Vagina (tissue), 2 donors: ENCODE measurements around the gene PTPN1.

Experiments used
- POLR2AphosphoS5 ChIP-seq, 2 donors: sonication (generic); formaldehyde crosslinking; IDR thresholded peaks; one replicate each; pipeline ENCODE4 v1.9.0; 2017; ENCODE audit warnings: antibody characterized with exemption in 2 of 2, mild to moderate bottlenecking in 2 of 2, low read depth in 1 of 2; ENCODE audit not compliant: insufficient read depth in 1 of 2
- TF ChIP-seq, protein P1 (sequence below), 3 experiments: fragments of 450-650 bp in 2 of 3; fragments of 200-600 bp in 1 of 3; sonication (generic) in 1 of 3; IDR thresholded peaks; one replicate each; pipeline ENCODE4 v1.5.1; 2017 to 2019; ENCODE audit warnings: antibody characterized with exemption in 3 of 3, mild to moderate bottlenecking in 2 of 3, moderate library complexity in 2 of 3

DNA sequence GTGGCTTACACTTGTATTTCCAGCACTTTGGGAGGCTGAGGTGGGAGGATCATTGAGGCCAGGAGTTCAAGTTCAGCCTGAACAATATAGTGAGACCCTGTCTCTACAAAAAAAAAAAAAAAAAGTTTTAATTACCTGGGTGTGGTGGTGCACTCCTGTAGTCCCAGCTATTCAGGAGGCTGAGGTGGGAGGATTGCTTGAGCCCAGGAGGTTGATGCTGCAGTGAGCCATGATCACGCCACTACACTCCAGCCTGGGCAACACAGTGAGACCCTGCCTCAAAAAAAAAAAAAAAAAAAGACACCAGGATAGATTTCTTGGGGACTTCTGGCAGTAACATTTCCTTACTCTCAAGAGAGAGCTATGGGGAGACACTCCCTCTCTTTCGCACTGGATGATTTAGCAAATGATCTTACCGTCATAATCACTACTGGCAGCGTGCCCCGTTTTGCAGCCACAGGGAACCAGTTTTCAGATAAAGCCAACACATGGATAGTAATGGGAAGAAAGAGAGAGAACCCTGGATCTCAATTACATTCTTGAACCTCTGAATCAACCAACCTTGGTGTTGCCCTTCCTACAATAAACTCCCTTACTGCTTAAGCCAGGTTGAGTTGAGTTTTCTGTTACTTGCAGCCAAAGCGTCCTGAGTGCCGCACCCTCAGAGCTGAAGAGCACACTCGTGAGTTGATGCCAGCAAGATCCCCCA lies 18.1 kb upstream of the PTPN1 start:
- TF ChIP-seq, protein P1, sequence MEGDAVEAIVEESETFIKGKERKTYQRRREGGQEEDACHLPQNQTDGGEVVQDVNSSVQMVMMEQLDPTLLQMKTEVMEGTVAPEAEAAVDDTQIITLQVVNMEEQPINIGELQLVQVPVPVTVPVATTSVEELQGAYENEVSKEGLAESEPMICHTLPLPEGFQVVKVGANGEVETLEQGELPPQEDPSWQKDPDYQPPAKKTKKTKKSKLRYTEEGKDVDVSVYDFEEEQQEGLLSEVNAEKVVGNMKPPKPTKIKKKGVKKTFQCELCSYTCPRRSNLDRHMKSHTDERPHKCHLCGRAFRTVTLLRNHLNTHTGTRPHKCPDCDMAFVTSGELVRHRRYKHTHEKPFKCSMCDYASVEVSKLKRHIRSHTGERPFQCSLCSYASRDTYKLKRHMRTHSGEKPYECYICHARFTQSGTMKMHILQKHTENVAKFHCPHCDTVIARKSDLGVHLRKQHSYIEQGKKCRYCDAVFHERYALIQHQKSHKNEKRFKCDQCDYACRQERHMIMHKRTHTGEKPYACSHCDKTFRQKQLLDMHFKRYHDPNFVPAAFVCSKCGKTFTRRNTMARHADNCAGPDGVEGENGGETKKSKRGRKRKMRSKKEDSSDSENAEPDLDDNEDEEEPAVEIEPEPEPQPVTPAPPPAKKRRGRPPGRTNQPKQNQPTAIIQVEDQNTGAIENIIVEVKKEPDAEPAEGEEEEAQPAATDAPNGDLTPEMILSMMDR (IDR thresholded peaks at IDR 0.05): no peak
- no peak for TF ChIP-seq POLR2AphosphoS5 (IDR thresholded peaks at IDR 0.05; ENCODE audit: insufficient read depth in 1 of 2, low read depth in 1 of 2)
